Kidney epithelial cell (primary cell): ENCODE results near the gene VOPP1. TPM values are rescaled to one million over a fixed set of nuclear protein-coding genes. Genes with fewer than 3 reads are reported as not detected.

ENCODE experiments used
- DNase-seq: peaks from one replicate; pipeline ENCODE4 v3.0.0-alpha.2; 2010; ENCODE audit warnings: low read depth
- H3K27me3 ChIP-seq: 2 replicates; pipeline ENCODE4 v1.6.0; 2011; ENCODE audit warnings: low read length; ENCODE audit not compliant: control insufficient read depth, insufficient read depth
- H3K36me3 ChIP-seq: 2 replicates; pipeline ENCODE4 v1.5.1; 2011; ENCODE audit warnings: low read length; ENCODE audit not compliant: control insufficient read depth, insufficient read depth
- H3K4me3 ChIP-seq: 2 replicates; pipeline ENCODE4 v1.5.1; 2011; ENCODE audit warnings: low read depth, mild to moderate bottlenecking, control low read depth, low read length
- total RNA-seq: library from RNA; depleted of rRNA; stranded (reverse); fragments of >200 nt; gene quantifications from 2 replicates; pipeline ENCODE4 v1.2.3, GENCODE V29; 2015
- TF ChIP-seq, protein P1 (sequence below): IDR thresholded peaks from 2 replicates; pipeline ENCODE4 v1.5.1; 2011; ENCODE audit warnings: mild to moderate bottlenecking, moderate library complexity, low read length, control low read depth, inconsistent platforms; ENCODE audit not compliant: insufficient read depth, poor library complexity, severe bottlenecking

VOPP1 gene
- total RNA-seq, 1 donor from 2014 or later, result 118 TPM

DNA sequence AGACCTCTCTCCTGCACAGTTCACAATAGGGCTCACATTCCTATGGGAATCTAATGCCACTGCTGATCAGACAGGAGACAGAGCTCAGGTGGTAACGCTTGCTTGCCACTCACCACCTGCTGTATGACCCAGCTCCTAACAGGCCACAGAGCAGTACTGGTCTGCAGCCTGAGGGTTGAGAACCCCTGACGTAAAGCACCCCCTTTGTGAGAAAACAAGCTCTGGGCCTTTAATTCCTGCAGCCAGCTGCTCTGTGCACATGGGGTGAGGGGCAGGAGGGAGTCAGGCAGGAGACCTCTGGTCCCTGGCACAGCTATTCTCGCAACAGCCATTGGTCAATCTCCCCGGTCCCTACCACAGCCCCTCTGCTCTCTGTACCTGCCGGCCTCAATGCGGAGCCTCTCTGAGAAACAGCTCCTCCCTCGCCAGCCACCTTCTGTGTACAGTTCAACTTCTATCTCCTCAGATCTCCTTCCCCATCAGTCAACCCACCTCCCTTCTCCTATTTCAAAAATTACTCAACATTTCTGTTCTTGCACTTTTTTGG is 105.2 kb downstream of the VOPP1 start:
- TF ChIP-seq, protein P1, sequence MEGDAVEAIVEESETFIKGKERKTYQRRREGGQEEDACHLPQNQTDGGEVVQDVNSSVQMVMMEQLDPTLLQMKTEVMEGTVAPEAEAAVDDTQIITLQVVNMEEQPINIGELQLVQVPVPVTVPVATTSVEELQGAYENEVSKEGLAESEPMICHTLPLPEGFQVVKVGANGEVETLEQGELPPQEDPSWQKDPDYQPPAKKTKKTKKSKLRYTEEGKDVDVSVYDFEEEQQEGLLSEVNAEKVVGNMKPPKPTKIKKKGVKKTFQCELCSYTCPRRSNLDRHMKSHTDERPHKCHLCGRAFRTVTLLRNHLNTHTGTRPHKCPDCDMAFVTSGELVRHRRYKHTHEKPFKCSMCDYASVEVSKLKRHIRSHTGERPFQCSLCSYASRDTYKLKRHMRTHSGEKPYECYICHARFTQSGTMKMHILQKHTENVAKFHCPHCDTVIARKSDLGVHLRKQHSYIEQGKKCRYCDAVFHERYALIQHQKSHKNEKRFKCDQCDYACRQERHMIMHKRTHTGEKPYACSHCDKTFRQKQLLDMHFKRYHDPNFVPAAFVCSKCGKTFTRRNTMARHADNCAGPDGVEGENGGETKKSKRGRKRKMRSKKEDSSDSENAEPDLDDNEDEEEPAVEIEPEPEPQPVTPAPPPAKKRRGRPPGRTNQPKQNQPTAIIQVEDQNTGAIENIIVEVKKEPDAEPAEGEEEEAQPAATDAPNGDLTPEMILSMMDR, result no peak
- no peak for DNase-seq
- H3K4me3 ChIP-seq, result no peak overlapping the region
- no peaks in the 10 kb centered on the region for H3K27me3 ChIP-seq
- no peaks in the 10 kb centered on the region for H3K36me3 ChIP-seq

DNA sequence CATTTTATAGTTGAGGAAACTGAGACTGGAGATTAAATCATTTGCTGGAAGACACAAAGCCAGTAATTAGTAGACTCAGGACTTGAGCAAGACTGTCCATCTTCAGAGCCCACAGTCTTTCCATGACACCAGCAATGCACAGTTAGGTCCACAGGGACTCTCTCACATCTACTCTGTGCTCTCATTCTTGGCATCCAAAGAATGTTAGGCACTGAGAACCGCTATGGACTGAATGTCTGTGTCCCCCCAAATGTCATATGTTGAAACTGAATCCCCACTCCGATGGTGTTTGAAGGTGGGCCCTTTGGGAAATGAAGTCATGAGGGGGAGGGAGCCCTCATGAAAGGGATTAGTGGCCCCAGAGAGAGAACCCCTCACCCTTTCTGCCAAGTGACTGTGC is 106.6 kb downstream of the VOPP1 start:
- no peaks in the 10 kb centered on the region for H3K36me3 ChIP-seq
- no peaks in the 10 kb centered on the region for H3K27me3 ChIP-seq
- no peak overlapping the region for H3K4me3 ChIP-seq
- TF ChIP-seq, protein P1, result no peak
- no peak for DNase-seq

DNA sequence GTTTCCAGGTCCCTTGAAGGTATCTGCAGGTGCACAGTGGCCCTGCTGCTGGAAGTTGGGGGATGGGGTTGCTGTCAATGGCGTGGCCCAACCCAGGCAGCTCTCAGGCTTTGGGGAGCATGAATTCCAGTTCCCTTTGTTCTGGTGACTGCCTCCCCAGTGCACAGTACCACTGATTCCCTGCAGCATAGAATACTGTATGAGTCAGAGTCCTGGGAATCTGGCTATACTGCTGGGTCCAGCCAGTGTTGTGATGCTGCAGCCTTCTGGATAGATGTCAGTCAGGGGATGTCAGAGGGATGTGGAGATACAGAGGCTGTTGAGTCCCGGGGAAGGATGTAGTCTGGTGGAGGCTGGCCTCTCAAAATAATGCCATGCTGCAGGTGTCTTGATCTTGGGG is 107.9 kb downstream of the VOPP1 start:
- no peak for DNase-seq
- Histone ChIP-seq H3K27me3 (no peaks in the 10 kb centered on the region), H3K4me3 (no peak overlapping the region), H3K36me3 (no peaks in the 10 kb centered on the region)
- TF ChIP-seq, protein P1, result no peak

DNA sequence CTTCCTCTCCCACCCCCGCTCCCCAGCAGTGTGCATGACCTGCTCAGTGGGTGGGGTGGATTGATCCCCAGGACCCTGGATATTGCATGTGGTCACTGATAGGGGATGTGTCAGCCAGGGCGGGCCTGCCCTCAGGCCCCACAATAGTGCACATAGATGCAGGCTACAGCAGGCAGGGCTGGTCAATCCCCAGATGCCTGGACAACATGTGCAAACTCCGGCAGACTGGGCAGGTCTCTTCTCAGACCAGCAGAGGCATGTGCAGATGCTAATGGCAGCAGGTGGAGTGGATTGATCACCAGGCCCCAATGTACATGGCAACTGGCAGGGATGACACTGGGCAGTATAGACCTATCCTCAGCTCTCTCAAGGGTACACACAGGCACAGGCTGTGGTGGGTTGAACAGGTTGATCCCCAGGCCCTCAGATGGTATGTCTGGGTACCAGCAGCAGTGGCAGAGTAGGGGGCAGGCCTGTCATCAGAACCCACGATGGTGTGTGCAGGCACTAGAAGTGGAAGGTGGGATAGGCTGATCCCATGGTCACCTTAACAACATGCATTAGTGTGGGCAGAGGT is 108.5 kb downstream of the VOPP1 start:
- no peak for DNase-seq
- H3K4me3 ChIP-seq, result no peak overlapping the region
- TF ChIP-seq, protein P1, result no peak
- H3K36me3 ChIP-seq, result no peaks in the 10 kb centered on the region
- no peaks in the 10 kb centered on the region for H3K27me3 ChIP-seq

DNA sequence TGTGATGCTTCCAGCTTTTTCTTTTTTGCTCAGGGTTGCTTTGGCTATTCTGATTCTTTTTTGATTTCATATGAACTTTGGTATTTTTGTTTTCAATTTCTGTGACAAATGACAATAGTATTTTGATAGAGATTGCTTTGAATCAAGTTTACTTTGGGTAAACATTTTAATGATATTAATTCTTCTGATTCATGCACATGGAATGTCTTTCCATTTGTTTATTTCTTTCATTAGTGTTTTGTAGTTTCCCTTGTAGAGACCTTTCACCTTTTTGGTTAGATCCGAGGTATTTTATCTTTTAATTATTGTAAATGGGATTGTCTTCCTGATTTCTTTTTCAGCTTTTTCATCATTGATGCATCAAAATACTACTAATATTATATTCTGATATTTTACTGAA is 114.0 kb downstream of the VOPP1 start:
- Histone ChIP-seq H3K4me3 (no peak overlapping the region), H3K27me3 (no peaks in the 10 kb centered on the region), H3K36me3 (no peaks in the 10 kb centered on the region)
- TF ChIP-seq, protein P1, result no peak
- DNase-seq, result no peak

DNA sequence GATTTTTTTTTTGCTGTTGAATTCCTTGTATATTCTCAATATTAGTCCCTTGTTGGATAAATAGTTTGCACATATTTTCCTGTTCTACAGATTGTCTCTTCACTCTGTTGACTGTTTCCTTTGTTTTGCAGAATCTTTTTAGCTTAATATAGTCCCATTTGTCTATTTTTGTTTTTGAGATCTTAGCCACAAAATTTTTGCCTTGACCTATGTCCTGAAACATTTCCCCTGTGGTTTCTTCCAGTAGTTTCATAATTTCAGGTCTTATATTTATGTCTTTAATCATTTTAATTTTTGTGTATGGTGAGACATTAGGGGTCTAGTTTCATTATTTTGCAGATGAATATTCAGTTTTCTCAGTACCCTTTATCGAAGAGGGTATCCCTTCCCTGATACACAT is 114.5 kb downstream of the VOPP1 start:
- Histone ChIP-seq H3K4me3 (no peak overlapping the region), H3K27me3 (no peaks in the 10 kb centered on the region), H3K36me3 (no peaks in the 10 kb centered on the region)
- TF ChIP-seq, protein P1, result no peak
- no peak for DNase-seq
